IMR-90 (cell line): ENCODE measurements around the gene ATP1B2. TPM values are rescaled to one million over a fixed set of nuclear protein-coding genes. Genes with fewer than 3 reads are reported as not detected.

Experiments used
- ATAC-seq: fragments of 200-7000 bp; cut with Tn5 transposase; 2 replicates; pipeline ENCODE4 v1.9.1; 2020; ENCODE audit warnings: low read depth, mild to moderate bottlenecking, moderate library complexity
- BruUV-seq: library from RNA; stranded (reverse); fragments of 400-500 nt; replicated peaks from 2 replicates; lab custom pipeline; 2021; lab: Mats Ljungman, UMichigan
- CTCF ChIA-PET: fragments of 300-600 bp; formaldehyde crosslinking; extraction: SDS; loops from one replicate; lab custom pipeline; 2021; ENCODE audit warnings: antibody characterized with exemption; lab: Yijun Ruan, JAX
- POLR2A ChIA-PET: fragments of 300-600 bp; sonication (Branson Sonifier 250); formaldehyde crosslinking; loops from one replicate; lab custom pipeline; 2022; ENCODE audit warnings: antibody characterized with exemption; ENCODE audit not compliant: unreplicated experiment; lab: Charles Lee
- DNase-seq: peaks from one replicate; pipeline ENCODE4 v3.0.0; 2013
- H2AFZ ChIP-seq: replicated peaks from 2 replicates; pipeline ENCODE3; 2013; ENCODE audit warnings: low read length, mild to moderate bottlenecking; ENCODE audit not compliant: poor library complexity
- H2AK5ac ChIP-seq: 2 replicates; pipeline ENCODE4 v1.6.1; 2013; ENCODE audit warnings: low read depth, low read length, inconsistent platforms
- H2AK9ac ChIP-seq: replicated peaks from 2 replicates; pipeline ENCODE3; 2013; ENCODE audit warnings: mild to moderate bottlenecking, low read depth, low read length, moderate library complexity; ENCODE audit not compliant: poor library complexity
- H2BK120ac ChIP-seq: 2 replicates; pipeline ENCODE4 v1.6.1; 2013; ENCODE audit warnings: low read depth, low read length, inconsistent platforms
- H2BK15ac ChIP-seq: 3 replicates; pipeline ENCODE4 v1.6.1; 2013; ENCODE audit warnings: low read depth, low read length, inconsistent platforms
- H2BK20ac ChIP-seq: 2 replicates; pipeline ENCODE4 v1.6.1; 2013; ENCODE audit warnings: low read depth, mild to moderate bottlenecking, inconsistent platforms, low read length, moderate library complexity
- H2BK5ac ChIP-seq: 2 replicates; pipeline ENCODE4 v1.6.1; 2013; ENCODE audit warnings: mild to moderate bottlenecking, low read depth, low read length, inconsistent platforms; ENCODE audit not compliant: poor library complexity, severe bottlenecking
- H3K14ac ChIP-seq: replicated peaks from 2 replicates; pipeline ENCODE4 v1.6.1; 2013; ENCODE audit warnings: low read depth, low read length, inconsistent platforms
- H3K18ac ChIP-seq: 2 replicates; pipeline ENCODE4 v1.6.1; 2013; ENCODE audit warnings: low read depth, low read length, control low read depth
- H3K23ac ChIP-seq: 2 replicates; pipeline ENCODE4 v1.6.1; 2013; ENCODE audit warnings: low read depth, low read length, inconsistent platforms
- H3K27ac ChIP-seq: 2 replicates; pipeline ENCODE4 v1.5.1; 2013; ENCODE audit warnings: mild to moderate bottlenecking, control low read depth, low read length; ENCODE audit not compliant: insufficient read depth
- H3K27me3 ChIP-seq: 2 replicates; pipeline ENCODE4 v1.6.1; 2013; ENCODE audit warnings: low read length; ENCODE audit not compliant: control insufficient read depth, insufficient read depth
- H3K36me3 ChIP-seq: 2 replicates; pipeline ENCODE4 v1.6.1; 2013; ENCODE audit warnings: low read length, mixed read lengths; ENCODE audit not compliant: control insufficient read depth, insufficient read depth
- H3K4ac ChIP-seq: 2 replicates; pipeline ENCODE4 v1.6.1; 2013; ENCODE audit warnings: low read depth, low read length, inconsistent platforms
- H3K4me1 ChIP-seq: 2 replicates; pipeline ENCODE4 v1.6.1; 2013; ENCODE audit warnings: low read length, mixed read lengths; ENCODE audit not compliant: control insufficient read depth, insufficient read depth
- H3K4me2 ChIP-seq: 2 replicates; pipeline ENCODE4 v1.6.1; 2013; ENCODE audit warnings: low read depth, mild to moderate bottlenecking, control low read depth, low read length, moderate library complexity
- H3K4me3 ChIP-seq: 2 replicates; pipeline ENCODE4 v1.5.1; 2013; ENCODE audit warnings: low read depth, mild to moderate bottlenecking, control low read depth, low read length, moderate library complexity; ENCODE audit not compliant: insufficient read depth
- H3K56ac ChIP-seq: 2 replicates; pipeline ENCODE4 v1.6.1; 2013; ENCODE audit warnings: low read length, inconsistent platforms; ENCODE audit not compliant: insufficient read depth; ENCODE audit errors: extremely low read depth
- H3K79me1 ChIP-seq, 2 experiments: 2 replicates each; pipeline ENCODE4 v1.6.1; 2013; ENCODE audit warnings: low read length in 2 of 2, inconsistent platforms in 1 of 2, low read depth in 1 of 2
- H3K9ac ChIP-seq: 2 replicates; pipeline ENCODE4 v1.6.1; 2013; ENCODE audit warnings: low read depth, low read length, control low read depth
- H3K9me1 ChIP-seq: 2 replicates; pipeline ENCODE4 v1.6.1; 2013; ENCODE audit warnings: low read length, inconsistent platforms; ENCODE audit not compliant: insufficient read depth
- H3K9me3 ChIP-seq: 2 replicates; pipeline ENCODE4 v1.6.1; 2013; ENCODE audit warnings: low read length; ENCODE audit not compliant: control insufficient read depth, insufficient read depth
- H4K20me1 ChIP-seq: 2 replicates; pipeline ENCODE4 v1.6.1; 2013; ENCODE audit warnings: low read length, inconsistent platforms; ENCODE audit not compliant: insufficient read depth
- H4K5ac ChIP-seq: 2 replicates; pipeline ENCODE4 v1.6.1; 2013; ENCODE audit warnings: mild to moderate bottlenecking, low read depth, low read length, control low read depth
- H4K8ac ChIP-seq, 2 experiments: 2 replicates each; pipeline ENCODE4 v1.6.1; 2013; ENCODE audit warnings: low read depth in 2 of 2, low read length in 2 of 2, control low read depth in 1 of 2, inconsistent platforms in 1 of 2
- H4K91ac ChIP-seq: 2 replicates; pipeline ENCODE4 v1.6.1; 2013; ENCODE audit warnings: low read depth, low read length, inconsistent platforms; ENCODE audit not compliant: insufficient read depth
- CHD1 ChIP-seq: IDR thresholded peaks from 2 replicates; pipeline ENCODE4 v1.6.1; 2012; ENCODE audit warnings: low read depth, low read length, improper control_type of control experiment
- MAZ ChIP-seq: IDR thresholded peaks from 2 replicates; pipeline ENCODE4 v1.6.1; 2012; ENCODE audit warnings: low read depth, mild to moderate bottlenecking, low read length, improper control_type of control experiment, moderate library complexity, borderline replicate concordance
- MXI1 ChIP-seq: IDR thresholded peaks from 2 replicates; pipeline ENCODE4 v1.6.1; 2012; ENCODE audit warnings: low read depth, mild to moderate bottlenecking, low read length, moderate library complexity, borderline replicate concordance
- NFE2L2 ChIP-seq: fragments of 150-350 bp; IDR thresholded peaks from 2 replicates; pipeline ENCODE4 v1.6.1; 2016; ENCODE audit warnings: low read depth, mild to moderate bottlenecking, low read length
- POLR2A ChIP-seq: IDR thresholded peaks from 2 replicates; pipeline ENCODE4 v1.6.1; 2012; ENCODE audit warnings: mild to moderate bottlenecking, low read depth, low read length
- RAD21 ChIP-seq: IDR thresholded peaks from 2 replicates; pipeline ENCODE4 v1.6.1; 2012; ENCODE audit warnings: low read length, improper control_type of control experiment
- RCOR1 ChIP-seq: IDR thresholded peaks from 2 replicates; pipeline ENCODE4 v1.6.1; 2012; ENCODE audit warnings: mild to moderate bottlenecking, low read length, improper control_type of control experiment; ENCODE audit not compliant: insufficient replicate concordance
- SMC3 ChIP-seq: fragments of 150-350 bp; IDR thresholded peaks from 2 replicates; pipeline ENCODE4 v1.6.1; 2016; ENCODE audit warnings: low read depth, mild to moderate bottlenecking, antibody characterized with exemption, low read length, moderate library complexity
- WGBS, 2 experiments: methylation state at CpG; one replicate each; pipeline versions ENCODE4 v1.1.5 to v1.1.7; 2013; ENCODE audit warnings: missing lambda C conversion rate in 2 of 2; ENCODE audit not compliant: insufficient read length in 1 of 2; ENCODE audit errors: extremely low coverage in 2 of 2; 5-methylcytosine and 5-hydroxymethylcytosine counted together
- dilution Hi-C: fragments of 300-500 bp; cut with HindIII; formaldehyde crosslinking; loops from one replicate; pipeline ENCODE4 v1.14.3; 2018; ENCODE audit warnings: low sequenced_read_pairs; ENCODE audit not compliant: unreplicated experiment
- in situ Hi-C: fragments of 300-500 bp; cut with MboI; formaldehyde crosslinking; loops from 3 replicates; pipeline ENCODE4 v1.14.3; 2019; ENCODE audit warnings: low sequenced_read_pairs, inconsistent platforms, mixed read lengths
- intact Hi-C: fragments of 100-400 bp; cut with micrococcal nuclease; formaldehyde crosslinking; loops from 2 replicates; pipeline ENCODE4 v1.10.0; 2022
- polyA plus RNA-seq, 3 experiments: library from polyadenylated mRNA; depleted of rRNA; stranded (reverse); fragments of >200 nt; gene quantifications; 2 replicates each; pipeline ENCODE4 v1.2.3, GENCODE V29; 2012; ENCODE audit warnings: low replicate concordance in 1 of 3
- total RNA-seq: library from RNA; depleted of rRNA; stranded (reverse); fragments of >200 nt; gene quantifications from 2 replicates; pipeline ENCODE4 v1.2.3, GENCODE V29; 2012
- TF ChIP-seq, protein P1 (sequence below): fragments of 150-350 bp; IDR thresholded peaks from 2 replicates; pipeline ENCODE4 v1.6.1; 2016; ENCODE audit warnings: low read depth, mild to moderate bottlenecking, low read length, moderate library complexity, borderline replicate concordance
- TF ChIP-seq, protein P2 (sequence below): fragments of 150-350 bp; IDR thresholded peaks from 2 replicates; pipeline ENCODE4 v1.6.1; 2017; ENCODE audit warnings: mild to moderate bottlenecking, antibody characterized with exemption, low read length, low read depth

ATP1B2 gene
- total and polyA plus RNA-seq, 2 of the 4 experiments (the other 2 are of a cell fraction) = 0.02 TPM; not detected in 1

GRCh38 chr17:7676533-7676932 is 25.8 kb downstream of the ATP1B2 start:
- H3K79me1 ChIP-seq = peaks cover 7 to 33% of the 10 kb centered on the region in 2 experiments; a peak in 3 of 4 replicates
- no peaks in the 10 kb centered on the region; the same call in 1 of the 2 replicates for H3K9me1 ChIP-seq
- H3K56ac ChIP-seq = no peak overlapping the region
- H2BK5ac ChIP-seq = no peak overlapping the region
- H4K91ac ChIP-seq = no peak overlapping the region
- no peak overlapping the region for H3K4me2 ChIP-seq
- ChIA-PET POLR2A (no interaction called here), CTCF (no interaction called here)
- WGBS, 2 experiments = 60% methylated on average over 2 of the region's 5 CpGs; no CpG with 5 or more reads in 1 of the 2 experiments
- dilution Hi-C loops (no loop called here), intact Hi-C loops (no loop called here), in situ Hi-C loops (no loop called here)
- no peak overlapping the region for H4K8ac ChIP-seq
- no peak overlapping the region for H3K27ac ChIP-seq
- H2BK120ac ChIP-seq = no peak overlapping the region
- no peak overlapping the region for H3K9ac ChIP-seq
- peaks cover 33% of the 10 kb centered on the region for H3K36me3 ChIP-seq
- no peaks in the 10 kb centered on the region for H3K4me1 ChIP-seq
- no peak overlapping the region for H2BK15ac ChIP-seq
- no peak overlapping the region for H4K5ac ChIP-seq
- H3K14ac ChIP-seq = no peak overlapping the region
- H3K18ac ChIP-seq = no peak overlapping the region
- peaks cover 9% of the 10 kb centered on the region for H3K9me3 ChIP-seq
- H3K23ac ChIP-seq = no peak overlapping the region
- H3K4ac ChIP-seq = no peak overlapping the region
- H2AK5ac ChIP-seq = no peak overlapping the region
- H3K27me3 ChIP-seq = no peaks in the 10 kb centered on the region
- no peak overlapping the region for H2BK20ac ChIP-seq
- no peak overlapping the region for H2AK9ac ChIP-seq
- peaks cover 3% of the 10 kb centered on the region; the same call in 1 of the 2 replicates for H4K20me1 ChIP-seq
- no peak for DNase-seq
- H3K4me3 ChIP-seq = no peak overlapping the region
- ATAC-seq = no peak
- BruUV-seq = no TSS peak
- no peak overlapping the region for H2AFZ ChIP-seq
- TF ChIP-seq MXI1 (no peak), POLR2A (no peak), SMC3 (no peak), NFE2L2 (no peak), CHD1 (no peak), RCOR1 (no peak), RAD21 (no peak), MAZ (no peak)
- TF ChIP-seq, protein P1, sequence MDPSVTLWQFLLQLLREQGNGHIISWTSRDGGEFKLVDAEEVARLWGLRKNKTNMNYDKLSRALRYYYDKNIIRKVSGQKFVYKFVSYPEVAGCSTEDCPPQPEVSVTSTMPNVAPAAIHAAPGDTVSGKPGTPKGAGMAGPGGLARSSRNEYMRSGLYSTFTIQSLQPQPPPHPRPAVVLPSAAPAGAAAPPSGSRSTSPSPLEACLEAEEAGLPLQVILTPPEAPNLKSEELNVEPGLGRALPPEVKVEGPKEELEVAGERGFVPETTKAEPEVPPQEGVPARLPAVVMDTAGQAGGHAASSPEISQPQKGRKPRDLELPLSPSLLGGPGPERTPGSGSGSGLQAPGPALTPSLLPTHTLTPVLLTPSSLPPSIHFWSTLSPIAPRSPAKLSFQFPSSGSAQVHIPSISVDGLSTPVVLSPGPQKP = no peak
- TF ChIP-seq, protein P2, sequence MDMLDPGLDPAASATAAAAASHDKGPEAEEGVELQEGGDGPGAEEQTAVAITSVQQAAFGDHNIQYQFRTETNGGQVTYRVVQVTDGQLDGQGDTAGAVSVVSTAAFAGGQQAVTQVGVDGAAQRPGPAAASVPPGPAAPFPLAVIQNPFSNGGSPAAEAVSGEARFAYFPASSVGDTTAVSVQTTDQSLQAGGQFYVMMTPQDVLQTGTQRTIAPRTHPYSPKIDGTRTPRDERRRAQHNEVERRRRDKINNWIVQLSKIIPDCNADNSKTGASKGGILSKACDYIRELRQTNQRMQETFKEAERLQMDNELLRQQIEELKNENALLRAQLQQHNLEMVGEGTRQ = no peak
